Gastrocnemius medialis (tissue), 4 donors: ENCODE data around the gene PLAC1.

Source experiments
- POLR2A ChIP-seq, 2 donors: fragments of 450-650 bp; IDR thresholded peaks; one replicate each; pipeline ENCODE4 v1.6.1; 2017; ENCODE audit warnings: antibody characterized with exemption in 2 of 2, mild to moderate bottlenecking in 2 of 2, moderate library complexity in 2 of 2
- TF ChIP-seq, protein P1 (sequence below), 5 experiments: fragments of 450-650 bp in 3 of 5; fragments of 200-600 bp in 2 of 5; sonication (generic) in 2 of 5; IDR thresholded peaks in 4 of 5; conservative IDR thresholded peaks in 1 of 5; 1 replicate in 4 of 5; 2 replicates in 1 of 5; pipeline ENCODE4 v1.5.1; 2016 to 2019; ENCODE audit warnings: antibody characterized with exemption in 5 of 5, mild to moderate bottlenecking in 3 of 5, moderate library complexity in 3 of 5

DNA sequence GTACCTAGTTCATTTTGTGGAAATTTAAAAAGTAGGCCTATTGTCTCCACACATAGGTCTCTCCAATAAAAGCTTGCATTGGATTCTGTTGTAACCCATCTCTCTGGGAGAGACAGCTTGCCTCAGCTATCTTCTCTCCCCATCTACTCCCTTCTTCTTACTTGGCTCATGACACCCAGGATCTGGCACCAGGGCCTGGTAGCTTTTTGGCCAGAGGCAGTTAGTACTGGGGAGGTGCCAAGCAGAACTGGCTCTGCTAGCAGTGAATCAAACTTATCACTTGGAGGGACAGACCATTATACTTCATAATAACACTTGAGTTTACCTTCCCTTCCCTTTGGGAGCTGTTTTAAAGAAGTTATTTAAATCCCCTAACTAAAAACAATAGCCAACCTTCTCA, 31.8 kb downstream of the PLAC1 start:
- no peak for TF ChIP-seq POLR2A (IDR thresholded peaks at IDR 0.05)
- TF ChIP-seq, protein P1, sequence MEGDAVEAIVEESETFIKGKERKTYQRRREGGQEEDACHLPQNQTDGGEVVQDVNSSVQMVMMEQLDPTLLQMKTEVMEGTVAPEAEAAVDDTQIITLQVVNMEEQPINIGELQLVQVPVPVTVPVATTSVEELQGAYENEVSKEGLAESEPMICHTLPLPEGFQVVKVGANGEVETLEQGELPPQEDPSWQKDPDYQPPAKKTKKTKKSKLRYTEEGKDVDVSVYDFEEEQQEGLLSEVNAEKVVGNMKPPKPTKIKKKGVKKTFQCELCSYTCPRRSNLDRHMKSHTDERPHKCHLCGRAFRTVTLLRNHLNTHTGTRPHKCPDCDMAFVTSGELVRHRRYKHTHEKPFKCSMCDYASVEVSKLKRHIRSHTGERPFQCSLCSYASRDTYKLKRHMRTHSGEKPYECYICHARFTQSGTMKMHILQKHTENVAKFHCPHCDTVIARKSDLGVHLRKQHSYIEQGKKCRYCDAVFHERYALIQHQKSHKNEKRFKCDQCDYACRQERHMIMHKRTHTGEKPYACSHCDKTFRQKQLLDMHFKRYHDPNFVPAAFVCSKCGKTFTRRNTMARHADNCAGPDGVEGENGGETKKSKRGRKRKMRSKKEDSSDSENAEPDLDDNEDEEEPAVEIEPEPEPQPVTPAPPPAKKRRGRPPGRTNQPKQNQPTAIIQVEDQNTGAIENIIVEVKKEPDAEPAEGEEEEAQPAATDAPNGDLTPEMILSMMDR (IDR thresholded peaks at IDR 0.05 in 4 of 5, conservative IDR thresholded peaks at IDR 0.05 in 1 of 5): no peak
